ENCODE measurements around the gene DPPA4.
"Not testable (repeated sequence)": the region's sequence is repeated elsewhere in the genome, so short reads cannot be mapped to it uniquely, and the experiment has no call there.

Gene DPPA4, protein sequence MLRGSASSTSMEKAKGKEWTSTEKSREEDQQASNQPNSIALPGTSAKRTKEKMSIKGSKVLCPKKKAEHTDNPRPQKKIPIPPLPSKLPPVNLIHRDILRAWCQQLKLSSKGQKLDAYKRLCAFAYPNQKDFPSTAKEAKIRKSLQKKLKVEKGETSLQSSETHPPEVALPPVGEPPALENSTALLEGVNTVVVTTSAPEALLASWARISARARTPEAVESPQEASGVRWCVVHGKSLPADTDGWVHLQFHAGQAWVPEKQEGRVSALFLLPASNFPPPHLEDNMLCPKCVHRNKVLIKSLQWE

DNA sequence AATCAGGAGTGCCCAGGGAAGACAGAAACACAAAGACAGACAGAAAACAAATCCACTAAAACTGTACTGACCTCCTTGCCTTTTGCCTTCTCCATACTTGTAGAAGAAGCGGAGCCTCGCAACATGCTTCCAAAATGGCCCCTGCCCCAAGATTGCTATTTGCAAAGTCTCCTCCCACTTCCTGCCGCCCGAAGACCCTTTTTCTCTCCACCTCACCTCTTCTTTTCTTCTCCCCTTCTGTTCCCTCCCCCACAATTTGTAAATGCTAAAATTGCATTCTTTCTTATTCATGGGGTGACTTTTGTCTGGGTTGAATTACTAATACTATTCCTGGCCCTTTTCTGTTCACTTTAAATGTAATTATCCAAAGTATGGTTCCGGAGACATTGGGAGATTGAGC, at the start of gene DPPA4:
TSS of gene DPPA4 (minus strand) at position 154 of the 400 bp plus-strand sequence. CDS start at position 125, 29 bp downstream.
- DNase-seq = no peak

DNA sequence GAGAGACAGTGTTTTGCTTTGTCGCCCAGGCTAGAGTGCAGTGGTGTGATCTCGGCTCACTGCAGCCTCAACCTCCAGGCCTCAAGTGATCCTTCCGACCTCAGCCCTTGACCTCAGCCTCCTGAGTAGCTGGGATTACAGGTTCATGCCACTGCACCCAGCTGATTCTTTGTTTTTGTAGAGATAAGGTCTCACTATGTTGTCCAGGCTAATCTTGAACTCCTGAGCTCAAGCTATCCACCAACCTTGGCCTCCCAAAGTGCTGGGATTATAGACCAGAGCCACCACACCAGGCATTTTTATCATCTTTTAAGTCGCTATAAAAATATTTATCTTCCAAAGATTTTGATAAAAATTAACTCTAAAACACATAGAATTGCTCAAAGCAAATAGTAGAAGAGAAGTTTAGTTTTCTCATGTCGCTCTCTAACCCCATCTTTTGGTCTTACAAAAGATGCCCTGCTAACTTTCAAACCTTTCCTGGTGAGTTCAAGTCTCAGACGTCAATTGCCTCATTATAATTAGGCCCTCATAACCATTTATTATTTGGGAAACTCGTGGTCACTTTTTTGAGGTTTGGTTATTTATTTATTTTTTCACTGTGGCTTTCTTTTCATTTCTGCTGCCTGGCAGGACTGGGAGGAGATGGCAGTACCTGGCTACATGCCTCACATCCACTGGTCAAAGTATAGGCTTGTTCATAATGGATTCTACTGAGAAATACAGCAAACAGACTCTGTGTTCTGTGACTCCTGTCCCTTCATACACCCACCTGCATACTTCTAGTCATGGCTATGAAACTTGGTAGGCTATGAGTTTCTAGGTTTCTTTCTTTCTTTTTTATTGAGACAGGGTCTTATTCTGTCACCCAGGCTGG, 48.3 kb upstream of the DPPA4 start:
- DNase-seq = no peak

DNA sequence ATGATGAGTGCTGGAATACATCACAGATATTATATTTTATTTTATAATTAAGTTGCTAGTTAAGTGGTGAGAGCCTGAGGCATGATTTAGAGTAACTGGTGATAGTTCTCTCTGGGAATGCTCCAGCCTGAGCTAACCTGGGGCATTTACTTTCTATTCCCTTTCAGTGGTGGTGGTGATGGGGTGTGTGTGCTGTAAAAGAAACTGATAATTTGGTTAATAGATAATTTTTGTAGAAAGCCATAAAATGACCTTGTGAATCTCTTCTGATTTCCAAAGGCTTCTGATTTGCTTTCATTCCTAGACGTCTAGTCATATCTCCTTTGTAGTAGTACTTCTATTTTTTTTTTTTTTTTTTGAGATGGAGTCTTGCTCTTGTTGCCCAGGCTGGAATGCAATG, 46.8 kb upstream of the DPPA4 start:
- no peak for DNase-seq

DNA sequence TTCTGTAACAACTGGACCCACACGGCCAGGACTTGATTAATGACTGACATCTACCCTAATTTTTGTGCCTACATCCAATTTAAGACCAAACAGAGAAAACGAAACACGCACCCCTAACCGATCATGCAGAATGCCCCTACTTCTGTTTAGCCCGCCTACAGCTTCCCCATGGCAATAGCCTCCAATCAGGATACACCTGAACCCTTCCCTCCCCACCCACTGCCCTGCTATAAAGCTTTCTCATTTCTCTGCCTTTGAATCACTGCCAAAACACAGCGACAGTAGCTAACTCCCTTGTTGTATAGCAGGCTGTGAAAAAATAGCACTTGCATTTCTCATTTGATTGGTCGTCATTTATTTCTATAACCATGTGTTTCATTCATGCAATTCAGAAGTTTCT, 45.2 kb upstream of the DPPA4 start:
- DNase-seq = no peak

DNA sequence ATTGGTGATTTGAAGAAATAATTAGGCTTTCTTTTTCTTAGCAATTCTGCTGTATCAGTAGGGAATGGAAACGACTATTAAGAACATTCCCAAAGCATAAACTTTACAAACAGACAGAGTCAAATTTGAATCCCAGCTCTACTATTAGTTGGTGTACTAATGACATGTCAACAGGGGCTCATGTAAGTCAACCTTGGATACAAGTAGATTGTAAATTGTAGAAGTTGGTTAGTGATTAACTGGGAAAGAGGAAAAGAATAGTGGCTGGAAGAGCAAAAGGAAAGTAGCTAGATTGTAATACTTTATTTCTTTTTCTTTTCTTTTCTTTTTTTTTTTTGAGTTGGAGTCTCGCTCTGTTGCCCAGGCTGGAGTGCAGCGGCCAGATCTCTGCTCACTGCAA, 38.6 kb upstream of the DPPA4 start:
- DNase-seq = no peak

DNA sequence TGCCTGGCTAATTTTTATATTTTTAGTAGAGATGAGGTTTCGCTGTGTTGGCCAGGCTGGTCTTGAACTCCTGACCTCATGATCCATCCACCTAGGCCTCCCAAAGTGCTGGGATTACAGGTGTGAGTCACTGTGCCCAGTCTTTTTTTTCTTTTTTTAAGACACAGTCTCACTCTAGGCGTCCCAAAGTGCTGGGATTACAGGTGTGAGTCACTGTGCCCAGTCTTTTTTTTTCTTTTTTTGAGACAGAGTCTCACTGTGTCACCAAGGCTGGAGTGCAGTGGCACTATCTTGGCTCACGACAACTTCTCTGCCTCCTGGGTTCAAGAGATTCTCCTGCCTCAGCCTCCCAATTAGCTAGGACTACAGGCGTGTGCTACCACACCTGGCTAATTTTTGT, 37.1 kb upstream of the DPPA4 start:
- DNase-seq = not testable (repeated sequence)

DNA sequence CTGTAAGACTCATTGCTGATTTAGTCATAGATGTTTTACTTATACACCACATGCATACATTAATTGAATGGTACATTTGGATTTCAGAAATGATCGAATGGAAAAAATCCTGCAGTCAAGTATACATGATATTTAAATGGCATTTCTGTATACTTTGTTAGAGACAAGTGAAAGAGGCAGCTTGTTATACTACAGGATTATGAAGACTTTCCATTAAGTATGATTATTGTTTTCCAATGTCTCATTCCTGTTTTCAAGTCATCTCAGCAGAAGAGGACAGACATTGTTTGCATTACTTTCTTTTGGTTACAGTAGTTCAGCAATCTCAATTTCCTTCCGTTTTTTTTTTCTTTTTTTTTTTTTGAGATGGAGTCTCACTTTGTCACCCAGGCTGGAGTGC, 36.6 kb upstream of the DPPA4 start:
- DNase-seq = no peak

DNA sequence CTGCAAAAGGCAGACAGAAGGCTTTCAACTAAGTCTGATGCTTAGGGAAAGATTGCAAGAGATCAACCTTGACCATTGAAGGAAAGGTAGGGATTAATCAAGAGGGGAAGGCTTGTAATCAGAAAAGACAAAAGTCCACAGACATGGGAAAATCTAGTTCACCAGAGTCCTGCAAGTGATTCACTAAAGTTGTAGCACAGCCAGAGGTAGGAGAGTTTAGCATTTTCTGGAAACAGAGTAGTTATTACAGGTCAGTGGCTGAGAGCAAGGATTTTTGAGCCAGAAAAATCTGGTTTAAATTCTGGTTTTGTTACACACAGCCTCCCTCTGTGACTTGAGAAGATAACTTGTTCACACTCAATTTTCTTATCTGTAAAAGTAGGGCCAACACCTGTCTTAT, 35.3 kb upstream of the DPPA4 start:
- no peak for DNase-seq

DNA sequence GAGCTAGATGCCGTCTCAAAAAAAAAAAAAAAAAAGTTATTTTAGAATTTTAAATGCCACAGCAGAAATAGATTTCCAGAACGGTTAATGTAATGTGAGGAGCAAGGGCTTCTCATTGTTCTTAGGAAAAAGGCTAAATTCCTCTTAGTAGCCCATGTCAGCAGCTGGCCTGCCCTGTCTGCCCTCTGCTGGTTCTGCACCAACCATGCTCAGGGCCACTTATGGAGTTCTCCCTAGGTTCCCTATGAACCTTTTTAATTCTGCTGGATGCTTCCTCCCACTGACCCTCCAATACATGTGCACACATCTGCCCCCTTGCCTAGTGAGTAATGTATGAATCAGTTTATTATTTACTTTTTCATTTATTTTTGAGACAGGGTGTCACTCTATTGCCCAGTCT, 32.2 kb upstream of the DPPA4 start:
- no peak for DNase-seq

DNA sequence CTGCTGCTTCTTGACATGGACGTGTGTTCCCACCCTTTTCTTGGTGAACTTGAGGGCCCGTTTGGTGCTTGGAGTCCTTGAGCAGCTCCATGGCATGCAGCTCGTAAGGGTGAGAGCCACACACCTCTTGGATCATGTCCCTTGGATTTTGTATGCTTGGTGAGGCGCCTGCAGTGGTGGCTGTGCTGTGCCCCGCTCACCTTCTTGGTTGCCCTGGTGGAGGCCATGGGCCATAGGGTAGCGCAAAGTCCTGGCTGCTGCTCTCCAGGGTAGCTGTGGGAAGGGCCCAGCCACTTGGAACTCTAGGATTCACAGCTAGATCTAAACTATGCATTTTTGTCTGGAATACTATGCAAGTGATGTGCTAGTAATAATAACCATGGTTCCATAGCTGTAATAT, 26.7 kb upstream of the DPPA4 start:
- DNase-seq = no peak

DNA sequence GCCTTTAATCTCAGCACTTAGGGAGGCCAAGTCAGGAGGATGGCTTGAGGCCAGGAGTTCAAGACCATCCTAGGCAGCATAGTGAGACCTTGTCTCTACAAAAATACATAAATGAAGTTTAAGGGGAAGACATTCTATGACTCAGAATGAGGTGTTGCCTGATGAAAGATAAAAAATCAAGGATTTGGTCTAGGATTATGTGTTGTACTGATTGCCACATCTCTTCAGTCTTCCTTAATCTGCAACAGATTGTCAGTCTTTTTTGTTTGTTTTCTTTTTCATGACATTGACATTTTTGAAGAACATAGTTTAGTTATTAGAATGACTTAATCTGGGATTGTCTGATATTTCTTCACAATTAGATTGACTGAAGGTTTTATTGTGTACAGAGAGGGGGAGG, 26.3 kb upstream of the DPPA4 start:
- DNase-seq = no peak

DNA sequence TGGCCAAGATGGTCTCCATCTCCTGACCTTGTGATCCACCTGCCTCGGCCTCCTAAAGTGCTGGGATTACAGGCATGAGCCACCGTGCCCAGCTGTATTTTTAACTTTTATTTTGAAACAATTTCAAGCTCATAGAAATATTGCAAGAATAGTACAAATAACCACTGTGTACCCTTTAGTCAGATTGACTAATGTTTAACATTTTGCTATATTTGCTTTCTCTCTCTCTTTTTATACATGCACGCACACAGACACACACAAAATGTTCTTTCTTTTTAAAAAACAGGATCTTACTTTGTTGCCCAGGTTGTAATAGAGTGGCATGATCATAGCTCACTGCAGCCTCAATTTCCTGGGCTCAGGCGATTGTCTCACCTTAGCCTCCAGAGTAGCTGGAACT, 25.5 kb upstream of the DPPA4 start:
- no peak for DNase-seq

DNA sequence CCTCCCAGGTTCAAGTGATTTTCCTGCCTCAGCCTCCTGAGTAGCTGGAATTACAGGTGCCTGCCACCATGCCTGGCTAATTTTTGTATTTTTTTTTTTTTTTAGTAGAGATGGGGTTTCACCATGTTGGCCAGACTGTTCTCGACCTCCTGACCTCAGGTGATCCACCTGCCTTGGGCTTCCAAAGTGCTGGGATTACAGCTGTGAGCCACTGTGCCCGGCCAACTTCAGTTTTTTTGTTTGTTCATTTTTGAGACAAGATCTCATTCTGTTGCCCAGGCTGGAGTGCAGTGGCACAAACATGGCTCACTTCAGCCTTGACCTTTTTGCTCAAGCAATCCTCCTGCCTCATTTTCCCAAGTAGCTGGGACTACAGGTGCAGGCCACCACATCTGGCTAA, 21.5 kb upstream of the DPPA4 start:
- not testable (repeated sequence) for DNase-seq

DNA sequence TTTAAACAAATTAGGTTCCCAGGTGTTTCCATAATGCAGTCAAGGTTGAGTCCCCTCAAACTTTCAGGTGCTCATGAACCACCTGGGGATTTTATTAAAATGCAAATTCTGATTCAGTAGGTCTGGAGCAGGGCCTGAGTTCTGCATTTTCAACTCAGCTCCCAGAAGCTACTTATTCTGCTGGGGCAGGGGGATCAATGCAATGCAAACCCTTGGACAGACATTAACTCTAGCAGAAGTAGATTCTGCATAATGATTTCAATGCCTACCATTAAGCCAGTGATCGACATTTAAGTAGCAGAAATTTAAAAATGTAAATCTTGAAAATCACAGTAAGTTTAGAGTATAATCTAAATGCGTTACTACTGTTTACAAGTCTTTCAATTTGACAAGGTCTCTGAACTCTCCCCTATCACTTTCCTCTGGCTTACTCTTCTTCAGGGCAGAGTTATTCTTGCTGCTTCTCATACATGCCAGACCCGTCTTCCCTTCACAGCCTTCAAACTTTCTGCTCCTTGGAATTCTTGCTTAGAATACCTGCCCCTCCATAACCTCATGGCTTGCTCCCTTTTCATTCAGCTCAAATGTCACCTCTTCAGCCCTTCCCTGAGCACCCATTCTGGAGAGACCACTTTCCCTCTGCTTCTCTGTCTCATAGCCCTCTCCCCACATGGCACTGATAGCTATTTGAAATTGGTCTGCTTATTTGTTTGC, 19.3 kb upstream of the DPPA4 start:
- DNase-seq = no peak

DNA sequence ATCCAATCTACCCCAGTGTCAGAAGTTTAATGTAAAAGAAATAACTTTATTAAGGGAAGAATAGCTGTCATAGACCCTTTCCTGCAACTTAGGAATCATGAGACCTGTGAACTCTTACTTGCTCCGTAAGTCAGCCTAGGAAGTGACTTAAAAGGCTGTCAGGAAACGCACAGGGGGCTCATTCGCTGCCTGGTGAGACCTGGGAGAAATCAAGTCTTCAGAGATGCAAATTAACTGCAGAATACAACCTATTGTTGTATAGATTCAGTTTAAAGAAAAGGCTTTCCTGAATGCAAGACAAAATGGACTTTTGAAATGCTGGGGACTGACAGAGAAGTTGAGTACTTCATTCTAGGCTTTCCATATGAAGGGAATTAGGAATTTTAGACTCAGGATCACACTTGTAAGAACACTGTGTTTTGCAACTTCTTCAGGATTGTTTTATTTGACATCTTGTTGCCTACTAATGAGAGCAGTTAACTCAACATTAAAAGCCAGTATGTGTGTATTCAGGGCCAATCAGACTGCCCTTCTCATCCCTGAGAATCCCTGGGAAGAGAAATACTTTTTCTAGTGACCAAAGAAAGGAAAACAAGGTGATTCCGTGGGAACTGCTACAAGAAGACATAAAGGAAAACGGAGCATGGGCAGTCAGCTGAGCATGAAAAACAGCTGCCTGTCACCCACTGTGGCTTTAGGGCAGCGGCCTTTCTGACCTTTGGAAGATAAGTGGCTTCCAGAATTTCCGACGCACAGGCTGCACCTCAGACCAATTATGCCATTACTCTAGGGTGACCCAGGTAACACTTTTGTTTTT, 18.5 kb upstream of the DPPA4 start:
- no peak for DNase-seq

DNA sequence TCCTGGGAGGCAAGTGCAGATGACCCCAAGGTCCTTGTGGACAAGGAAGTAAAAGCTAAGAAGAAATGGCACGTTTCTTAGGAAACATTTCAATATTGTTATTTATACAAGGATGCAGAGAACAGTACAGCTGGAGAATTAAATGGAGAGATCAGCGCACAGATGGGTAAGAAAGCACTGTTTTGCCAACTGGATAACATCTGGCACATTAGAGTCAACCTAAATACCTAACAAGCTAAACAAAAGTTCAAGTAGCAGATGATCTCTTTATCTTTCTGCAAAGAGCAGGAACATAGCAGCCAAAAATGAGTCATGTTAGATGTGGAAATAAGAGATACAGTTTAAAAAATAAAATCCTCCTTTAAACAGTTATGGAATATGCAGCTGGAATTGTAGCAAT, 15.7 kb upstream of the DPPA4 start:
- DNase-seq = no peak

DNA sequence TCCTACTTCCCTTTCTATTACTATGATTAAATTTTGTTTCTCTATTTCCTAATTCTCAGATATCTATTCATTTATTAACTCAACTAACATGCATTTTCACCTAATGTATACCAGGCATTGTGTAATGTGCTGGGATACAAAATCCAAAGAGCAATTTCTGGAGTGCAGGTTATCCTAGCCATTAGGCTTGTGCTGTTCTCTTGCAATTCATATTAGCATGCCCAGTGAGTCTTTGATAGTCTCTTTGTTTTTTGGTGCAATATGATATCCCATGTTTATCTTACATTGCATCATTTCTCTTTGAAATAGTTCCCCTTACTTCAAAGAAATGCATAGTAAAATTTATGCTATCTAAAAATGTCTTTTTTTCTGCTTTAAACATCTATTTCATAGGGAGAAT, 13.9 kb upstream of the DPPA4 start:
- DNase-seq = no peak

DNA sequence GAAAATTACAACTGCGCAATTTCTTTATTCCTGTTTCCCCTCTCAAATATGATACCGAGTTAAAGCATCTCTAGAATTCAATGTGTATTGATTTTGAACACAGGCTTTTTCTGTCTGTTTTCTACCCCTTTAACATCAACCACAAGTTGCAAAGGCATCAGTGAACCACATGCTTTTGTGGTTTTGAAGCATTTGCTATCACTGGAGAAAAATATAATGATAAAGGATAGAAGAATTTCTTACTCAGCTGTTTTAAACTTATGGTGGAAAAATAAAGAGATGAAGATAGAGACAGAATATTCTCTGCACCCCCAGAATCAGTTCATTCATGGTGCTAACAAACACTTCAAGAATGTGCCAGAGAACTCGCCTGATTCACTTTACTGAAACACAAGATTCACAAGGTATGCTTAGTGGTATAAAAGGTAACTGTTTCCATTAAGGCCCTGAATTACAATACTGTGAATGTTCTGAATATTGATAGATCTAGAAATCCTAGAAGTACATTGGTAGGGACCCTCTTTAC, 9.5 kb upstream of the DPPA4 start:
- DNase-seq = no peak

DNA sequence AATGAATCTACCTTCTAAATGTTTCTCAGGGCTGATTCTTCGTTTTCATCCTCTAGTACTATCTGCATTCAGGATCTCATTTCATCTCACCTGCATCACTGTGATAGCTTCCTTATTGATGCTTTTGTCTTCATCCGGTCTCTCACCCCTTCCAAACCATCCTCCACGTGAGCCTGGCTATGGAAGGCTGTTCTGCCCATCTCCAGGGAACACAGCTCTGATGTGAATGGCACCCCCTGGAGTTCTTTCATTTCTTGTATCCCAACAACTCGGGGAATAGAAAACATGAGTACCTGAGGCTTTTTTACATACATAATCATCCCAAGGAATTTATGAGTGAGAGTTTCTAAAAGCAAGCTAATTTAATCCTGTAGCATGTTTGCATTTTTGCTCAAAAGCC, 8.8 kb upstream of the DPPA4 start:
- no peak for DNase-seq

DNA sequence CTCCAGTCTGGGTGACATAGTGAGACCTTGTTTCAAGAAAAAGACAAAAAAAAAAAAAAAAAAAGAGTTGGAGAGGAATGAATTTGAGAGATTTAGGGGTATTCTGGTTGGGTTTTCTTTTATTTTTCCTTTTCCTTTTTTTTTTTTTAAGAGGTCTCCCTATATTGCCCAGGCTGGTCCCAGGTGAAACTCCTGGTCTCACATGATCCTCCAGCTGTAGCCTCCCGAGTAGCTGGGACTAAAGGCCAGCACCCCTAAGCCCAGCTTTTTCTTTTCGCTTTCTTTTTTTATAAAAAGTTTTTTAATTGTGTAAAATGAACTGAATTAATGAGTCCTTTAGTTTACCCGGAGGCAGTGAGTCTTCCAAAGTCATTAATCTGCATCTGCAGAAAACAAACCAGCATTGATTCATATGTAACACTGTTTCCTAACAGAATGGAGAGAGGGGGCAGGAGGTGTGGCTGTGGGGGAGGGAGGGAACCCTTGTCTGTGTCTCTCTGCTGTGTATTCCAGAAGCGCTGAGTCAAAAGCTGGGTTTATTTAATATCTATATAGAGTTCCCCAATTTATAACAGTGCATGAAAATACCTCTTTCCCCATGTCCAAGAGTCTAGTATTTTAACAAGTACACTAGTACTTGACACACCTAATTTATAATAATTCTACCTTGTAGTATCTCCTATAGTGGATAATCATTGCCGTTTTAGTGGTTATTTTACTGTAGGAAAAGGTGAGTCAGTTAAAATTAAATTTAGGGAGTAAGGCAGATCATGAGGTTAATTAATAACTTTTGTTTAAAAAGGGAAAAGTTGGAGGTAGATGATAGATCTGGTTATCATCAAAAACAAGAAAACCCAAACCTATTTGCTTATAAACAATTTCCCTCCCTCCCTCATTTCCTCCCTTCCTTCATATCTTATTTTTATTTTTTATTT, 2.6 kb upstream of the DPPA4 start:
- DNase-seq = no peak

DNA sequence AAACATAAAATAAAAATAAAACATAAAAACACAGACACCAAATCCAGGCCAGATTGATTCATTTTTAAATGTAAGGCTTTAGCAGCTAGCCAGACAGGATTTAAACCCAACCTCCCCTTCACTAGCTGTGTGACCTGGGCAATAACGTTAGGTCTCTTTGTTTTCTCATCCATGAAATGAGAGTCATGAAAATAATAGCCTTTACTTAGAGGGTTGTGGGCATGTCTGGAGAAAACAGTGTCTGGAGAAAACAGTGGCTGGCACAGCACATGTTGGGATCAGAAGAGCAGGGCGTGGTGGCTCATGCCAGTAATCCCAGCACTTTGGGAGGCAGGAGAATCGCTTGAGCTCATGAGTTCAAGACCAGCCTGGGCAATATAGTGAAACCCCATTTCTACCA, 1.9 kb upstream of the DPPA4 start:
- DNase-seq = no peak

DNA sequence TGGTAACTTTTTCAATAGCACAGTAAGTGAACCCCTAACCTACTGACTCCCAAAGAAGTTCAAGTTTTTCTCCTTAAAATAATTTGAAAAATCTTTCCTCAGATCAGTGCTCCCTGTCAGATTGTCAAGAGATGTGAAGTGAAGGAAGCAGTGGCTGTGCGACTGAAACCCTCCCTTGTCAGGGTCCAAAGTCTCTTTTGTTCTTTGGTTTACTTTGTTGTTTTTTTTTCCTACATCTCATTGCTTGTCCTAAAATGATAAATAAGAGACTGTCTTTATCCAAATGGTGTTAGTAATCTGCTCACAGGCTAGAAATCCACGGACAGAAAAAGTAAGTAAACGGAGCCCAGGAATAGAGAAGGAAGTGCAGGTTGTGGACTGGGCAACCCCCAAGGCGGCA, 976 bp upstream of the DPPA4 start:
- no peak for DNase-seq
